D721Med (cell line): ENCODE measurements around the gene BFAR.

Experiments
- DNase-seq: peaks from one replicate; pipeline ENCODE4 v3.0.0; 2011; ENCODE audit warnings: low spot score; ENCODE audit not compliant: insufficient read length
- FAIRE-seq: peaks from 2 replicates; lab custom pipeline; 2011; peaks lifted over from hg19 to GRCh38; lab: Jason Lieb, UNC
- CTCF ChIP-seq: IDR thresholded peaks from 2 replicates; pipeline ENCODE4 v1.5.1; 2012; ENCODE audit warnings: mild to moderate bottlenecking, control low read depth; ENCODE audit not compliant: insufficient read depth; ENCODE audit errors: missing control alignments

Gene BFAR

DNA sequence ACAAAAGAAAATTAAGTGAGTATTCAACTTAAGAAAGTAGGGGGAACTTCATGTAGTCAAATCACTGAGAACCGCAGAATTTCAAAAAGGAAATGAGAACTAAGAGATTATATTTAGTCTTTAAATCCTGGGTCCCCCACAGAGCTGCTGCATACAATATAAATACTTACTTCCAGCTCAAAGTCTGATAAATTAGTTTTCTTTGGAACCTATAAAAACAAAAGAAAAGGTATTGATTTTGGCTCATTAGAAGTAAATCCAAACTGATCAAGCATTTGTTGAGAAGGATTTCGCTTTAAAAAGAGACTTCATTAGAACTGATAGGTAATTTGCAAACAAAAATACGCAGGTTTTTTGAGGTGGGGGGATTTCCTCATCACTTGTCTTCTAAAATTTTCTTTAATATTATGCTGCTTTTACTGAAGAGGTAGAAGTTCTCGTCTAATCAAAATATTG is 24.6 kb upstream of the BFAR start:
- DNase-seq (no peak), FAIRE-seq (no peak)
- TF ChIP-seq CTCF = no peak

- no peak for FAIRE-seq
- TF ChIP-seq CTCF = no peak
Measured at GRCh38 chr16:14608604-14609003, 24.1 kb upstream of the BFAR start.

GRCh38 chr16:14609716-14610115 is 23.0 kb upstream of the BFAR start:
- no peak for FAIRE-seq
- no peak for TF ChIP-seq CTCF
- DNase-seq = no peak

More at GRCh38 chr16:14608604-14609003, 24.1 kb upstream of the BFAR start:
- no peak for DNase-seq

- FAIRE-seq (no peak), DNase-seq (no peak)
- no peak for TF ChIP-seq CTCF
Measured at GRCh38 chr16:14611660-14612059, 21.1 kb upstream of the BFAR start.

GRCh38 chr16:14613991-14614390 is 18.8 kb upstream of the BFAR start:
- TF ChIP-seq CTCF = no peak
- FAIRE-seq (no peak), DNase-seq (no peak)

DNA sequence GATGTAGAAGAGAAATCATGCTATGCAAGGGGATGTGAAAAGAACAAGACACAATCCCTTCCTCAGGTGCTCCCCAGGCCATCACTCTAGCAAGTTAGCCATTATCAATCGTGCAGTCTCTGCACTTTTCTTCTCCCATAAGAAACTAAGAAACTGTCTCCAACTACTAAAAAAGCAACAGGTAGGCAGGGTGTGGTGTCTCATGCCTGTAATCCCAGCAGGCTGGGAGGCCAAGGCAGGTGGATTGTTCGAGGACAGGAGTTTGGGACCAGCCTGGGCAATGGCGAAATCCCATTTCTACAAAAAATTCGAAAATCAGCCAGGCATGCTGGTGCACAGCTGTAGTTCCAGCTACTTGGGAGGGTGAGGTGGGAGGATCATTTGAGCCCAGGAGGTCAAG is 16.5 kb upstream of the BFAR start:
- no peak for TF ChIP-seq CTCF
- DNase-seq = no peak

GRCh38 chr16:14618566-14618965 is 14.2 kb upstream of the BFAR start:
- FAIRE-seq (no peak), DNase-seq (no peak)
- TF ChIP-seq CTCF = no peak

More for the DNA sequence above, 16.5 kb upstream of the BFAR start:
- FAIRE-seq = no peak
